ENCODE results near the gene NOX4. TPM values are rescaled to one million over a fixed set of nuclear protein-coding genes. Genes with fewer than 3 reads are reported as not detected.
"Not testable (repeated sequence)": the region's sequence is repeated elsewhere in the genome, so short reads cannot be mapped to it uniquely, and the experiment has no call there.

NOX4 gene
- total and polyA plus RNA-seq, 2 donors (not counting 1 experiment from before 2014, with no cell fraction given) = not detected

DNA sequence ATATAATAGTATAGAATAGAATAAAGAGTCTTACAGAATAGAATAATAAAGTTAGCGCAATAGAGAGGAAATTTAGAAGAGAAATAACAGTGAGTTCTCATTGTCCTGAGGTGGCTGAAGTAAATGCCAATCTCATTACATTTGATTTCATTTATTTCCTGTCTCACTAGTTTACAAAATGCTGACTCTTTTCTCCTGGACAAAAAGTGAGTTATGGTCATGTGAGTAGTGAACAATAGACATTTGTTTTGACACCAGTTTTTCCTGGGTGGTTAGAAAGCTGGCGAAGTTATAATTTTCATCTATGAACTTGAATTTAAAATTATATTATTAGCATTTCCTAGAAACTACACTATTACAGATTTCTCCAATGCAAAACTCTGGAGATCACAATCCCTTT is 169.8 kb downstream of the NOX4 start:
- DNase-seq (no peak), ATAC-seq (ENCODE audit: low read depth) (no peak)
- Histone ChIP-seq H3K36me3 (replicated peaks in 1 of 2; ENCODE audit: control extremely low read depth in 1 of 2, control insufficient read depth in 1 of 2, extremely low read depth in 1 of 2, insufficient read depth in 2 of 2, low read length in 1 of 2) (no peaks in the 10 kb centered on the region), H3K9me3 (ENCODE audit: control extremely low read depth in 1 of 3, control insufficient read depth in 2 of 3, insufficient read depth in 1 of 3, low read length in 2 of 3) (peaks cover 0 to 2% (median 0%) of the 10 kb centered on the region in 3 donors), H4K20me1 (ENCODE audit: control insufficient read depth, insufficient read depth, low read length, poor library complexity, severe bottlenecking) (no peaks in the 10 kb centered on the region), H3K4me1 (ENCODE audit: control insufficient read depth in 2 of 2, insufficient read depth in 2 of 2, low read length in 2 of 2) (no peaks in the 10 kb centered on the region), H3K27me3 (replicated peaks in 1 of 4; ENCODE audit: control extremely low read depth in 1 of 4, control insufficient read depth in 3 of 4, insufficient read depth in 4 of 4, low read length in 3 of 4) (no peaks in the 10 kb centered on the region), H3K4me3 (ENCODE audit: control extremely low read depth in 1 of 5, extremely low read depth in 1 of 5, insufficient read depth in 1 of 5, low read depth in 2 of 5, low read length in 4 of 5) (no peak overlapping the region), H3K27ac (ENCODE audit: low read length in 2 of 2) (no peak overlapping the region), H2AFZ (ENCODE audit: insufficient read depth, low read depth, low read length, poor library complexity, severe bottlenecking) (no peak overlapping the region), H3K9ac (ENCODE audit: low read length) (no peak overlapping the region), H3K4me2 (replicated peaks; ENCODE audit: low read depth, low read length, poor library complexity, severe bottlenecking) (no peak overlapping the region), H3K79me2 (ENCODE audit: control insufficient read depth, insufficient read depth, low read length) (no peaks in the 10 kb centered on the region)
- Mint-ChIP-seq H3K4me1 (no peaks in the 10 kb centered on the region), H3K27me3 (no peaks in the 10 kb centered on the region), H3K9me3 (ENCODE audit: insufficient read depth) (peaks cover 4% of the 10 kb centered on the region), H3K4me3 (no peak overlapping the region), H3K27ac (no peak overlapping the region)
- intact Hi-C loops (cut with micrococcal nuclease) = no loop called here
- ChIA-PET CTCF (no interaction called here), POLR2A (no interaction called here)
- no CpG with 5 or more reads among the region's 2 CpGs for WGBS (ENCODE audit: insufficient coverage)
- TF ChIP-seq EZH2 (IDR thresholded peaks at IDR 0.05; ENCODE audit: borderline replicate concordance, insufficient read depth, low read depth, low read length, poor library complexity, severe bottlenecking) = no peak
- TF ChIP-seq, protein P1, sequence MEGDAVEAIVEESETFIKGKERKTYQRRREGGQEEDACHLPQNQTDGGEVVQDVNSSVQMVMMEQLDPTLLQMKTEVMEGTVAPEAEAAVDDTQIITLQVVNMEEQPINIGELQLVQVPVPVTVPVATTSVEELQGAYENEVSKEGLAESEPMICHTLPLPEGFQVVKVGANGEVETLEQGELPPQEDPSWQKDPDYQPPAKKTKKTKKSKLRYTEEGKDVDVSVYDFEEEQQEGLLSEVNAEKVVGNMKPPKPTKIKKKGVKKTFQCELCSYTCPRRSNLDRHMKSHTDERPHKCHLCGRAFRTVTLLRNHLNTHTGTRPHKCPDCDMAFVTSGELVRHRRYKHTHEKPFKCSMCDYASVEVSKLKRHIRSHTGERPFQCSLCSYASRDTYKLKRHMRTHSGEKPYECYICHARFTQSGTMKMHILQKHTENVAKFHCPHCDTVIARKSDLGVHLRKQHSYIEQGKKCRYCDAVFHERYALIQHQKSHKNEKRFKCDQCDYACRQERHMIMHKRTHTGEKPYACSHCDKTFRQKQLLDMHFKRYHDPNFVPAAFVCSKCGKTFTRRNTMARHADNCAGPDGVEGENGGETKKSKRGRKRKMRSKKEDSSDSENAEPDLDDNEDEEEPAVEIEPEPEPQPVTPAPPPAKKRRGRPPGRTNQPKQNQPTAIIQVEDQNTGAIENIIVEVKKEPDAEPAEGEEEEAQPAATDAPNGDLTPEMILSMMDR (IDR thresholded peaks at IDR 0.05) = no peak

- H3K9me3 Mint-ChIP-seq (ENCODE audit: insufficient read depth); H4K20me1 ChIP-seq (ENCODE audit: control insufficient read depth, insufficient read depth, low read length, poor library complexity, severe bottlenecking): not testable (repeated sequence)
Observed at GRCh38 chr11:89310607-89311006, 180.6 kb downstream of the NOX4 start.

DNA sequence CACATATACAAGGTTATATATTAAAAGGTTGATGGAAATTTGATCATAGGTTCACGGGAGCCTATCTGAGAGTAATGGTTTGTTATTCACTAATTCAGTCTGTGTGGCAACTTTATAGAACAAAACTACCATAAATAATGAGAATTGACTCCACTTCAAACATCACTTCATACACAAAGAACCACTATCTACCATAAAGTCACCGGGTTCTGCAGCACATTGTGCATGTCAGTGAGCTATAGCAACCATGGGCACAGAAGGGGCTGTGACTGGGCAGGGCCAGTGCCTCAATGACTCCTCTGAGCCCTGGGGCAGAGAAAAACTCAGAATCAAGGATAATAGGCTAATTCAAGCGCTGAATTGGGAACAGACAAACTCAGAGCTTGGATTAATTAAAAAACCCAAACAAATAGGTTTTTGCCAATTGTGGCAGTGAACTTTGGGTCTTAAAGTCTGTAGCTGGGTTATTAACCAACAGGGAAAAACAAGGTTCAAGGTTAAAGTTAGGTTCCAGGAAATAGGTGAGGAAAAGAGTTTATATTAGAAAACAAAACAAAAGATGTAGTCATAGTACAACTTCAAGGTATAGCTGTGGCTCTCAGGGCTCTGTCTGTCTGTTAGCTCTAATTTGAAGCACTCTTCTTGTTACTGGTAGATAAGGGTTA is 181.7 kb downstream of the NOX4 start:
- H3K9me3 Mint-ChIP-seq (ENCODE audit: insufficient read depth); DNase-seq; H3K27ac ChIP-seq (ENCODE audit: low read length in 2 of 2); H3K4me3 Mint-ChIP-seq; H3K27me3 ChIP-seq (replicated peaks in 1 of 4; ENCODE audit: control extremely low read depth in 1 of 4, control insufficient read depth in 3 of 4, insufficient read depth in 4 of 4, low read length in 3 of 4); CTCF ChIA-PET; H3K4me1 ChIP-seq (ENCODE audit: control insufficient read depth in 2 of 2, insufficient read depth in 2 of 2, low read length in 2 of 2); H2AFZ ChIP-seq (ENCODE audit: insufficient read depth, low read depth, low read length, poor library complexity, severe bottlenecking); H3K4me1 Mint-ChIP-seq; H3K4me2 ChIP-seq (replicated peaks; ENCODE audit: low read depth, low read length, poor library complexity, severe bottlenecking); H3K9ac ChIP-seq (ENCODE audit: low read length); intact Hi-C loops (cut with micrococcal nuclease); H3K27me3 Mint-ChIP-seq; H3K9me3 ChIP-seq (ENCODE audit: control extremely low read depth in 1 of 3, control insufficient read depth in 2 of 3, insufficient read depth in 1 of 3, low read length in 2 of 3); H3K27ac Mint-ChIP-seq; H4K20me1 ChIP-seq (ENCODE audit: control insufficient read depth, insufficient read depth, low read length, poor library complexity, severe bottlenecking); ATAC-seq (ENCODE audit: low read depth); POLR2A ChIA-PET; H3K4me3 ChIP-seq (ENCODE audit: control extremely low read depth in 1 of 5, extremely low read depth in 1 of 5, insufficient read depth in 1 of 5, low read depth in 2 of 5, low read length in 4 of 5); H3K79me2 ChIP-seq (ENCODE audit: control insufficient read depth, insufficient read depth, low read length); H3K36me3 ChIP-seq (replicated peaks in 1 of 2; ENCODE audit: control extremely low read depth in 1 of 2, control insufficient read depth in 1 of 2, extremely low read depth in 1 of 2, insufficient read depth in 2 of 2, low read length in 1 of 2): not testable (repeated sequence)
- WGBS (ENCODE audit: insufficient coverage) = 100% methylated on average over 1 of the region's 3 CpGs

More at GRCh38 chr11:89310607-89311006, 180.6 kb downstream of the NOX4 start:
- H2AFZ ChIP-seq (ENCODE audit: insufficient read depth, low read depth, low read length, poor library complexity, severe bottlenecking); H3K9ac ChIP-seq (ENCODE audit: low read length); H3K79me2 ChIP-seq (ENCODE audit: control insufficient read depth, insufficient read depth, low read length); H3K4me3 Mint-ChIP-seq; H3K4me1 ChIP-seq (ENCODE audit: control insufficient read depth in 2 of 2, insufficient read depth in 2 of 2, low read length in 2 of 2); H3K27ac ChIP-seq (ENCODE audit: low read length in 2 of 2); CTCF ChIA-PET; H3K4me2 ChIP-seq (replicated peaks; ENCODE audit: low read depth, low read length, poor library complexity, severe bottlenecking); POLR2A ChIA-PET; H3K36me3 ChIP-seq (replicated peaks in 1 of 2; ENCODE audit: control extremely low read depth in 1 of 2, control insufficient read depth in 1 of 2, extremely low read depth in 1 of 2, insufficient read depth in 2 of 2, low read length in 1 of 2); ATAC-seq (ENCODE audit: low read depth); H3K4me1 Mint-ChIP-seq; DNase-seq; H3K27me3 ChIP-seq (replicated peaks in 1 of 4; ENCODE audit: control extremely low read depth in 1 of 4, control insufficient read depth in 3 of 4, insufficient read depth in 4 of 4, low read length in 3 of 4); H3K4me3 ChIP-seq (ENCODE audit: control extremely low read depth in 1 of 5, extremely low read depth in 1 of 5, insufficient read depth in 1 of 5, low read depth in 2 of 5, low read length in 4 of 5); H3K9me3 ChIP-seq (ENCODE audit: control extremely low read depth in 1 of 3, control insufficient read depth in 2 of 3, insufficient read depth in 1 of 3, low read length in 2 of 3); H3K27me3 Mint-ChIP-seq; intact Hi-C loops (cut with micrococcal nuclease); H3K27ac Mint-ChIP-seq: not testable (repeated sequence)
- no CpG with 5 or more reads among the region's 3 CpGs for WGBS (ENCODE audit: insufficient coverage)
